K562 (cell line): ENCODE data around the gene GPR15LG. TPM values are rescaled to one million over a fixed set of nuclear protein-coding genes. Genes with fewer than 3 reads are reported as not detected.

Source experiments
- ATAC-seq: fragments of 200-7000 bp; cut with Tn5 transposase; 3 replicates; pipeline ENCODE4 v1.9.1; 2020; ENCODE audit warnings: moderate library complexity
- BruUV-seq: library from RNA; stranded (reverse); fragments of 400-500 nt; replicated peaks from 2 replicates; lab custom pipeline; 2021; lab: Mats Ljungman, UMichigan
- CTCF ChIA-PET: fragments of 300-600 bp; formaldehyde crosslinking; extraction: SDS; loops from one replicate; lab custom pipeline; 2021; ENCODE audit warnings: low intra/inter-chr PET ratio; lab: Yijun Ruan, JAX
- POLR2A ChIA-PET: fragments of 300-600, 350-650 bp; sonication (Branson Sonifier 250); formaldehyde crosslinking; extraction: SDS; loops from one replicate; lab custom pipeline; 2021; ENCODE audit warnings: antibody characterized with exemption, inconsistent platforms; lab: Yijun Ruan, JAX
- DNase-seq, 4 experiments: peaks; one replicate each; pipeline versions ENCODE4 v3.0.0 to v3.0.0-alpha.2; 2011 to 2018; ENCODE audit warnings: low spot score in 3 of 4, mixed read lengths in 3 of 4; ENCODE audit errors: extremely low read depth in 1 of 4
- FAIRE-seq: peaks from 2 replicates; lab custom pipeline; 2011; peaks lifted over from hg19 to GRCh38; lab: Jason Lieb, UNC
- H2AFZ ChIP-seq: 2 replicates; pipeline ENCODE4 v1.6.0; 2011; ENCODE audit warnings: low read depth, low read length, control low read depth, inconsistent platforms
- H3K27ac ChIP-seq: fragments of 200-600 bp; 3 replicates; pipeline ENCODE4 v1.8.0; 2011; ENCODE audit warnings: low read depth, mild to moderate bottlenecking, control low read depth, inconsistent platforms, low read length, moderate library complexity, mixed read lengths; ENCODE audit errors: extremely low read depth
- H3K27me3 ChIP-seq, 2 experiments: fragments of 300-600 bp in 1 of 2; 2 replicates in 1 of 2; 3 replicates in 1 of 2; pipeline versions ENCODE4 v1.6.0 to v1.8.0; 2011; ENCODE audit warnings: inconsistent platforms in 2 of 2, low read length in 2 of 2, mild to moderate bottlenecking in 1 of 2, mixed read lengths in 1 of 2, moderate library complexity in 1 of 2; ENCODE audit not compliant: control insufficient read depth in 2 of 2, insufficient read depth in 2 of 2
- H3K36me3 ChIP-seq: fragments of 300-600 bp; 3 replicates; pipeline ENCODE4 v1.8.0; 2011; ENCODE audit warnings: mild to moderate bottlenecking, low read length, inconsistent platforms; ENCODE audit not compliant: control insufficient read depth, insufficient read depth
- H3K4me1 ChIP-seq, 2 experiments: fragments of 200-600 bp in 1 of 2; replicated peaks in 1 of 2; 2 replicates in 1 of 2; 3 replicates in 1 of 2; pipeline versions ENCODE4 v1.5.1 to v1.8.0; 2011; ENCODE audit warnings: inconsistent platforms in 2 of 2, low read length in 2 of 2, mild to moderate bottlenecking in 1 of 2, mixed read lengths in 1 of 2, moderate library complexity in 1 of 2; ENCODE audit not compliant: control insufficient read depth in 2 of 2, insufficient read depth in 2 of 2
- H3K4me2 ChIP-seq: 2 replicates; pipeline ENCODE4 v1.6.1; 2011; ENCODE audit warnings: low read length, control low read depth, inconsistent platforms, mixed read lengths; ENCODE audit not compliant: insufficient read depth
- H3K4me3 ChIP-seq: fragments of 200-600 bp; sonication (generic), shearing (Covaris generic); 2 replicates; pipeline ENCODE4 v1.5.1; 2016; ENCODE audit warnings: control low read depth, inconsistent platforms
- H3K79me2 ChIP-seq: fragments of 200-600 bp; 3 replicates; pipeline ENCODE4 v1.8.0; 2011; ENCODE audit warnings: low read length, inconsistent platforms; ENCODE audit not compliant: control insufficient read depth, insufficient read depth
- H3K9ac ChIP-seq, 2 experiments: 2 replicates each; pipeline versions ENCODE4 v1.6.0 to v1.6.1; 2011; ENCODE audit warnings: low read depth in 2 of 2, low read length in 2 of 2, control low read depth in 1 of 2, inconsistent platforms in 1 of 2, mild to moderate bottlenecking in 1 of 2, mixed read lengths in 1 of 2; ENCODE audit not compliant: insufficient read depth in 1 of 2
- H3K9me1 ChIP-seq: one replicate; pipeline ENCODE4 v1.6.0; 2011; ENCODE audit warnings: inconsistent platforms, mild to moderate bottlenecking, low read length, moderate library complexity; ENCODE audit not compliant: control insufficient read depth, insufficient read depth
- H3K9me3 ChIP-seq: replicated peaks from 2 replicates; pipeline ENCODE4 v1.5.1; 2011; ENCODE audit warnings: low read depth, low read length, inconsistent platforms; ENCODE audit not compliant: control insufficient read depth, insufficient read depth
- H4K20me1 ChIP-seq: replicated peaks from 2 replicates; pipeline ENCODE4 v1.6.1; 2011; ENCODE audit warnings: low read length, inconsistent platforms, mixed read lengths; ENCODE audit not compliant: control insufficient read depth, insufficient read depth
- ASH1L ChIP-seq: fragments of 450-650 bp; IDR thresholded peaks from 2 replicates; pipeline ENCODE4 v1.6.1; 2018; ENCODE audit warnings: borderline replicate concordance, mild to moderate bottlenecking, low read depth; ENCODE audit not compliant: partially characterized antibody
- BRF1 ChIP-seq: IDR thresholded peaks from 3 replicates; pipeline ENCODE4 v1.6.1; 2011; ENCODE audit warnings: borderline replicate concordance, mild to moderate bottlenecking; ENCODE audit not compliant: insufficient read length; ENCODE audit errors: extremely low read depth
- CBX1 ChIP-seq: sonication (generic); IDR thresholded peaks from 2 replicates; pipeline ENCODE4 v1.6.1; 2016; ENCODE audit warnings: antibody characterized with exemption, low read depth, mild to moderate bottlenecking
- EZH2 ChIP-seq: IDR thresholded peaks from 2 replicates; pipeline ENCODE4 v1.6.1; 2012; ENCODE audit warnings: low read depth, mild to moderate bottlenecking, inconsistent platforms, low read length, borderline replicate concordance
- HOXB6 ChIP-seq: fragments of 250-450 bp; sonication (Bioruptor Pico); IDR thresholded peaks from 2 replicates; pipeline ENCODE4 v1.5.1; 2022; ENCODE audit warnings: mild to moderate bottlenecking, borderline replicate concordance
- JUND ChIP-seq, 2 experiments: IDR thresholded peaks; 2 replicates in 1 of 2; 3 replicates in 1 of 2; pipeline ENCODE4 v1.6.1; 2011; ENCODE audit warnings: borderline replicate concordance in 2 of 2, low read depth in 2 of 2, low read length in 2 of 2, improper control_type of control experiment in 1 of 2, missing biosample characterization in 1 of 2, missing genetic modification characterization in 1 of 2, missing genetic modification reagents in 1 of 2
- LCOR ChIP-seq: sonication (generic); formaldehyde crosslinking; IDR thresholded peaks from 2 replicates; pipeline ENCODE4 v1.8.0; 2022; ENCODE audit warnings: mild to moderate bottlenecking, missing genetic modification reagents
- MEF2D ChIP-seq: conservative IDR thresholded peaks from 2 replicates; pipeline ENCODE4 v1.6.1; 2016; ENCODE audit warnings: low read depth, missing genetic modification characterization, missing compliant biosample characterization
- RBM39 ChIP-seq: fragments of 200-400 bp; formaldehyde crosslinking; optimal IDR thresholded peaks from 2 replicates; pipeline ENCODE3; 2018; ENCODE audit warnings: low read depth, low read length
- RERE ChIP-seq: sonication (generic); formaldehyde crosslinking; IDR thresholded peaks from 2 replicates; pipeline ENCODE4 v1.8.0; 2023; ENCODE audit warnings: missing genetic modification reagents, mild to moderate bottlenecking, borderline replicate concordance
- SNIP1 ChIP-seq: fragments of 450-650 bp; IDR thresholded peaks from 2 replicates; pipeline ENCODE4 v1.7.1; 2017; ENCODE audit warnings: low read depth, mild to moderate bottlenecking
- TGIF2 ChIP-seq: sonication (generic); formaldehyde crosslinking; IDR thresholded peaks from 2 replicates; pipeline ENCODE4 v1.8.1; 2022; ENCODE audit warnings: mild to moderate bottlenecking, missing genetic modification reagents, moderate library complexity
- WHSC1 ChIP-seq: IDR thresholded peaks from one replicate; pipeline ENCODE4 v1.6.1; 2012; ENCODE audit warnings: low read length, control low read depth, inconsistent platforms
- ZFP30 ChIP-seq: fragments of 250-450 bp; sonication (Bioruptor Pico); IDR thresholded peaks from 2 replicates; pipeline ENCODE4 v1.8.0; 2022; ENCODE audit warnings: moderate library complexity, mild to moderate bottlenecking, inconsistent platforms, borderline replicate concordance
- ZNF134 ChIP-seq: fragments of 250-450 bp; sonication (Bioruptor Pico); conservative IDR thresholded peaks from 2 replicates; pipeline ENCODE4 v1.4.0; 2020
- ZNF212 ChIP-seq: fragments of 450-650 bp; formaldehyde crosslinking; IDR thresholded peaks from 2 replicates; pipeline ENCODE4 v1.4.0; 2020; ENCODE audit warnings: mild to moderate bottlenecking
- ZNF239 ChIP-seq: fragments of 250-450 bp; sonication (Bioruptor Pico); IDR thresholded peaks from 2 replicates; pipeline ENCODE4 v1.4.0; 2020; ENCODE audit warnings: mild to moderate bottlenecking
- WGBS: fragments of 100-300 bp; shearing (Covaris generic); methylation state at CpG from one replicate; pipeline ENCODE4 v1.1.6; 2016; ENCODE audit warnings: low coverage, mixed read lengths; ENCODE audit not compliant: insufficient coverage; ENCODE audit errors: missing lambda C conversion rate; 5-methylcytosine and 5-hydroxymethylcytosine counted together
- in situ Hi-C: fragments of 300-500 bp; cut with MboI; formaldehyde crosslinking; loops from 4 replicates; pipeline ENCODE4 v1.15.0; 2018; ENCODE audit warnings: inconsistent platforms, mixed read lengths
- intact Hi-C: fragments of 100-400 bp; cut with micrococcal nuclease; formaldehyde crosslinking; loops from 2 replicates; pipeline ENCODE4 v1.14.2; 2022
- polyA plus RNA-seq, 8 experiments: library from polyadenylated mRNA; depleted of rRNA in 4 of 8; stranded (reverse) in 5 of 8; unstranded in 3 of 8; fragments of >200 nt; fragmentation: Nextera tagmentation in 2 of 8; fragmentation: Illumina TruSeq in 1 of 8; extraction: Ambion mirVana in 2 of 8; extraction: Trizol in 1 of 8; gene quantifications; 2 replicates each; pipeline versions ENCODE4 v1.2.1 to v1.2.3, GENCODE V29; 2011 to 2014; ENCODE audit warnings: inconsistent platforms in 1 of 8, missing spikeins in 1 of 8
- total RNA-seq, 7 experiments: library from RNA; depleted of rRNA in 6 of 7; stranded (reverse); fragments of >200 nt in 6 of 7; fragmentation: Illumina TruSeq in 2 of 7; extraction: Trizol in 2 of 7; gene quantifications; 2 replicates each; pipeline versions ENCODE4 v1.2.1 to v1.2.3, GENCODE V29; 2011 to 2021; ENCODE audit warnings: low replicate concordance in 1 of 7

GPR15LG gene
- total and polyA plus RNA-seq, 9 of the 15 experiments (the other 6 are each of a cell fraction or from before 2014, with no cell fraction given), result 0.51 TPM; not detected in 8

DNA sequence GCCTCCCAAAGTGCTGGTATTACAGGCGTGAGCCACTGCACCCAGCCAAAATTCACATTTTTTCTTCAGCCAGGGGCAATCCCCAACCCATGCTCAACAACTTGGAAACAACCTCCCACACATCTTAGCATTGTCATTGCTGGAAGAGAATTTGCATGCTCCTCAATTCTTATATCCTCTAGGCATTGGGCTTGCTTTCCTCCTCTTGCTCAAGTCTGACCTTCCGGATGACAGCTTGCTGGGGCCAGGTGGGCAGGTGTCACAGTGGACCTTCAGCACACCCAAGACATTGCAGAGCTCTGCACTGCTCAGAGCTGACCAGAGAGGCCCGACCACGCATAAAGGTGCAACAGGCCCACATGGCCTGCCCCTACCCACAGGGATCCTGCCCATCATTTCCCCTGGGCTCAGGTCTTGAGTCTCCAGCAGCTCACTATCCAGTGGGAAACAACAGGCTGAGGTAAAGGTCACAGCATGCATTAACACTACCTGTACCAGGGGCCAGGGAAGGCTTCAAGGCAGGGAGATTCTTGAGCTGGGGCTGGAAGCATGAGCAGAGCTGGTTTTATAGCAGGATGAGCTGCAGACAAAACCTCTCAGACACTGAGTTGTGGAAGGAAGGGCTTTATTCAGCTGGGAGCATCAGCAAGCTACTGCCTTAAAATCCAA is 6.8 kb upstream of the GPR15LG start:
- ATAC-seq, result no peak
- 0% methylated on average over 4 of the region's 4 CpGs for WGBS
- CTCF ChIA-PET, result no interaction called here
- TF ChIP-seq CBX1 (no peak), TGIF2 (CRISPR knock-in tag) (no peak), LCOR (no peak), MEF2D (tag) (no peak), SNIP1 (no peak), ZFP30 (no peak), BRF1 (no peak), ZNF134 (CRISPR knock-in tag) (no peak), HOXB6 (CRISPR knock-in tag) (no peak), RBM39 (no peak), ZNF212 (no peak), JUND (IDR thresholded peaks at IDR 0.05; ENCODE audit: borderline replicate concordance, low read depth, low read length) (no peak), JUND (tag; IDR thresholded peaks at IDR 0.05; ENCODE audit: borderline replicate concordance, low read depth, low read length) (no peak), EZH2 (no peak), RERE (CRISPR knock-in tag) (no peak), ZNF239 (CRISPR knock-in tag) (no peak), WHSC1 (no peak), ASH1L (no peak)

More for the DNA sequence above, 6.8 kb upstream of the GPR15LG start:
- no peaks in the 10 kb centered on the region for H3K36me3 ChIP-seq
- H3K9me1 ChIP-seq, result no peaks in the 10 kb centered on the region
- H3K4me1 ChIP-seq, result no peaks in the 10 kb centered on the region
- no peaks in the 10 kb centered on the region for H4K20me1 ChIP-seq
- no peak overlapping the region for H3K4me3 ChIP-seq
- no peak overlapping the region for H2AFZ ChIP-seq
- BruUV-seq, result no TSS peak
- no peak for DNase-seq
- POLR2A ChIA-PET, result interaction anchor here (1.1 kb wide), 1 partner anchor 19 kb away, joined by 3 read pairs; no protein-coding TSS in a partner anchor
- intact Hi-C loops (no loop called here), in situ Hi-C loops (no loop called here)
- peaks cover 23 to 31% of the 10 kb centered on the region in 2 experiments for H3K27me3 ChIP-seq
- no peak for FAIRE-seq
- H3K9me3 ChIP-seq, result 0 out of 2 replicates have a peak, but pooled peaks cover 1% of the 10 kb centered on the region
- no peaks in the 10 kb centered on the region for H3K79me2 ChIP-seq
- no peak overlapping the region for H3K4me2 ChIP-seq
- no peak overlapping the region for H3K9ac ChIP-seq
- H3K27ac ChIP-seq, result no peak overlapping the region
